Fibroblast of pulmonary artery (primary cell): Measurements from ENCODE around the gene SLC37A2.
"Not testable (repeated sequence)": the region's sequence is repeated elsewhere in the genome, so short reads cannot be mapped to it uniquely, and the experiment has no call there.

Source experiments
- DNase-seq: peaks from one replicate; pipeline ENCODE4 v3.0.0-alpha.2; 2010; ENCODE audit warnings: low read depth
- H3K4me3 ChIP-seq: replicated peaks from 2 replicates; pipeline ENCODE4 v1.5.1; 2011; ENCODE audit warnings: low read depth, mild to moderate bottlenecking, control low read depth, low read length, moderate library complexity
- TF ChIP-seq, protein P1 (sequence below): IDR thresholded peaks from 2 replicates; pipeline ENCODE4 v1.5.1; 2011; ENCODE audit warnings: mild to moderate bottlenecking, control low read depth, low read length, inconsistent platforms; ENCODE audit errors: missing control alignments

SLC37A2 gene

DNA sequence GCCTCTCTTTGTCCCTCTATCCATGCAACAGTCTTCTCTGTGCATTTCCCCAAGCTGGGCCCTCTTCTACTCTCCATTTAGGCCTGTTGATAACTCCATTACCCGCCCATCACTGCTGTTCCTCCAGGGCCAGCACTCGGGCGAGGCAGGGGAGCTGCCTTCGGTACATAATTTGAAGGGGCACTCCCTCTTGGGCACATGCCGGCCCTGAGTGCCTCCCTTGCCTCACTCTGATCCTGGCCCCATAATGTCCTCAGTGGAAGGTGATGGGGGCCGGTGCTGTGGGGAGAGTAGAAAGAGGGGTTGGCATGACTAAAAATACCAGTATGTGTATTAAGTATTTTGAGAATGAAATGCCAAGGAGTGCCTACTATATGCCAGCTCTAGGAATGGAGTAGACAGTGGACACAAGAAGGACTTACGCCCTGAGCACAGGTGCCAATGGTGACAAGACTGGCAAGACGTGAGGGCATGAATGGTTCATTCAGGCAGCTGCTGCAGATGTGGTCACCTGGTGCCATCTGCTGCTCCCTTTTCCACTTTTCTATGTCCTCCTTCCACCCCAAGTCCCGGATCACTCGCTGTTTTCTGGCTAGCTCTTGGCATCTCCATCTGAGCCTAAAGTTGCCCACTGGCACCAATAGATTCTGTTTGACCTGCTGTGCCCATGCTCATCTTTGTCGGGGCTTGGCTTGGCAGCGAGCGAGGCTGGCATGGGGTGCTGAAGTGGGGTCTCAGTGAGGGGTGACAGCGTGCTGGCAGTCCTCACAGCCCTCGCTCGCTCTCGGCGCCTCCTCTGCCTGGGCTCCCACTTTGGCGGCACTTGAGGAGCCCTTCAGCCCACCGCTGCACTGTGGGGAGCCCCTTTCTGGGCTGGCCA lies 25.7 kb downstream of the SLC37A2 start:
- TF ChIP-seq, protein P1, sequence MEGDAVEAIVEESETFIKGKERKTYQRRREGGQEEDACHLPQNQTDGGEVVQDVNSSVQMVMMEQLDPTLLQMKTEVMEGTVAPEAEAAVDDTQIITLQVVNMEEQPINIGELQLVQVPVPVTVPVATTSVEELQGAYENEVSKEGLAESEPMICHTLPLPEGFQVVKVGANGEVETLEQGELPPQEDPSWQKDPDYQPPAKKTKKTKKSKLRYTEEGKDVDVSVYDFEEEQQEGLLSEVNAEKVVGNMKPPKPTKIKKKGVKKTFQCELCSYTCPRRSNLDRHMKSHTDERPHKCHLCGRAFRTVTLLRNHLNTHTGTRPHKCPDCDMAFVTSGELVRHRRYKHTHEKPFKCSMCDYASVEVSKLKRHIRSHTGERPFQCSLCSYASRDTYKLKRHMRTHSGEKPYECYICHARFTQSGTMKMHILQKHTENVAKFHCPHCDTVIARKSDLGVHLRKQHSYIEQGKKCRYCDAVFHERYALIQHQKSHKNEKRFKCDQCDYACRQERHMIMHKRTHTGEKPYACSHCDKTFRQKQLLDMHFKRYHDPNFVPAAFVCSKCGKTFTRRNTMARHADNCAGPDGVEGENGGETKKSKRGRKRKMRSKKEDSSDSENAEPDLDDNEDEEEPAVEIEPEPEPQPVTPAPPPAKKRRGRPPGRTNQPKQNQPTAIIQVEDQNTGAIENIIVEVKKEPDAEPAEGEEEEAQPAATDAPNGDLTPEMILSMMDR = no peak
- DNase-seq = no peak

DNA sequence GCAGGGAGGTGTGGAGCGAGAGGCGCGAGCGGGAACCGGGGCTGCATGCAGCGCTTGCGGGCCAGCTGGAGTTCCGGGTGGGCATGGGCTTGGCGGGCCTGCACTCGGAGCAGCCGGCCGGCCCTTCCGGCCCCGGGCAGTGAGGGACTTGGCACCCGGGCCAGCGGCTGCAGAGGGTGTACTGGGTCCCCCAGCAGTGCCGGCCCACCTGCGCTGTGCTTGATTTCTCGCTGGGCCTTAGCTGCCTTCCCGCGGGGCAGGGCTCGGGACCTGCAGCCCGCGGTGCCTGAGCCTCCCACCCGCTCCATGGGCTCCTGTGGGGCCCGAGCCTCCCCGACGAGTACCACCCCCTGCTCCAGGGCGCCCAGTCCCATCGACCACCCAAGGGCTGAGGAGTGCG lies 26.4 kb downstream of the SLC37A2 start:
- H3K4me3 ChIP-seq, DNase-seq: not testable (repeated sequence)

More for the DNA sequence above, 25.7 kb downstream of the SLC37A2 start:
- H3K4me3 ChIP-seq = no peak overlapping the region

DNA sequence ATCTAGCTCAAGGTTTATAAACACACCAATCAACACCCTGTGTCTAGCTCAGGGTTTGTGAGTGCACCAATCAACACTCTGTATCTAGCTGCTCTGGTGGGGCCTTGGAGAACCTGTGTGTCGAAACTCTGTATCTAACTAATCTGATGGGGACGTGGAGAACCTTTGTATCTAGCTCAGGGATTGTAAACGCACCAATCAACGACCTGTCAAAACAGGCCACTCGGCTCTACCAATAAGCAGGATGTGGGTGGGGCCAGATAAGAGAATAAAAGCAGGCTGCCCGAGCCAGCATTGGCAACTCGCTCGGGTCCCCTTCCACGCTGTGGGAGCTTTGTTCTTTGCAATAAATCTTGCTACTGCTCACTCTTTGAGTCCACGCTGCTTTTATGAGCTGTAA lies 27.0 kb downstream of the SLC37A2 start:
- not testable (repeated sequence) for H3K4me3 ChIP-seq, DNase-seq

DNA sequence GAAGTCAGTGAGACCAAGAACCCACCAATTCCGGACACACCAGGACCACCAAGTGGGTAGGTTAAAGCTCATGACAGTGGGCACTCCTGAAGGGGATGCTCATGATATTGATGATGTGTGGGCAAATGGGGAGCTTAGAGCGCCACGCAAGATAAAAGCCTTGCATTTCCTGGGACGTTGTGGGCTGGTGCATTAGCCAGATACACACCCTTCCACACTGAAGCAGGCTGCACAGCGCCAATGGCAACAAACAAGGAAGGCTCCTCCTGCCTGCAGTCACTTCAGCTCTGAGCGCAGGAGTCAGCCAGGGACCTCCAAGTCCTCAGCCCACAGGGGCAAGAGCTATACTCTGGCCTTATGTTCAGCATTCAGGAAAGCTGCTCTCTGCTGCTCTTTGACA lies 27.7 kb downstream of the SLC37A2 start:
- H3K4me3 ChIP-seq = no peak overlapping the region
- no peak for DNase-seq
- TF ChIP-seq, protein P1 = no peak

DNA sequence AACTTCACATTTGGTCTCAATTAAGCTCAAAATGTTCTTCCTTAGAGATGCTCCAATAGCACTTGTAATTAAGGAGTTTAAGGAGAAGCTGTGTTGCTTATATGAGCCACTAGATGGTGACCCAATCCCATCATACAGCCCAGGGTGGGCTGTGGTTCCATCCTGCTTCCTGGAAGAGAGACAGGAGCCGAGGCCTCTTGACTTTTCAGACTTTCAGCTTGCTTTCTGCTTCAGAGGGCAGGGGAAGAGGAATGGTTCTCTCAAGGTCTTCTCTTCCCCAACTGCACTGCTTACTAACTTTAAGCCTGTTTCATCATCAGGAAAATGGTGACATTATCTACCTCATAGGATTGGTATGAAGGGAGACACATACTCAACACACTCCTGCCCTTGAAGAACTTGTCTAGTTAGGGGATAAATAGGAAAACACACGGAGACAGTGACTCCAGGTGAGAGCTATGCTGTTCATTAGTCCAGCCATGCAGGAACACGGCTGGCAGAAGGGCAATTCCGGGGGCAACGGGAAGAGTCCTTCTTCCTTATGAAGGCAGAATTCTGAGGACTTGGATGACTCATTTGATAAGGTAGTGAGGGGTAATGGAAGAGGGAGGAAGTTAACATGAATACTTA lies 28.3 kb downstream of the SLC37A2 start:
- DNase-seq = peak; percentile 85

DNA sequence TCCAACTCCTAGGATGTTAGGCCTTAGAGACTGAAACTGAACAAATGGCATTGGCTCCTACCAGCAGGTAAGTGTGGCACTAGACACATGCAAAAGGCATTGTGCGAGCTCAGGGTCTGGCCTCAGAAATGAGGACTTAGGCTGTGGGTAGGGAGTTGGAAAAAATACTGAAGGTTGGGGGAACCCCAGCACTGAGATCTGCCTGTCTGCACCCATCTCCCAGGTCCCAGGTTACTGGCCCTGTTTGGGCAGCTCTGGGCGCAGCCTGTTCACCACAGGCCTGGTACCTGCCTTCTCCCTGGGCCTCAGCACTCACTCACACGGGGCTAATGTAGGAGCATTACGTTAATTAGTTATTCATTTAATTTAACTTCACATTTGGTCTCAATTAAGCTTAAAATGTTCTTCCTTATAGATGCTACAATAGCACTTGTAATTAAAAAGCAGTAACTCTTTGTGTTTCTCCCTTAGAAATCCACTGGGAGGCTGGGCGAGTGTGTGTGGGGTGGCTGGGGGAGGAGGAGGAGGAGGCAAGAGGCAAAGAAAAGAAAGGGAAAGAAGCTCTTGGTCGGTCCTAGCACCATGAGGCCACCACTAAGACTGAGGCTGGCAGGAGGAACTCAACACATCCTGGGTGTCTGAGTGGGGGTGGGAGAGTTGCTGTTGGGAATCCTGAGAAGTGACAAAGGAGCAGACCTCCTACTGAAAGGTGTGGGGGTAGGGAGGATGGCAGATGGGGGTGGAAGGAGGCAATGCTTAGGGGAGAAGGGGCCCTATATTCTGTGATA lies 29.0 kb downstream of the SLC37A2 start:
- DNase-seq = no peak
- H3K4me3 ChIP-seq = no peak overlapping the region
- TF ChIP-seq, protein P1 = no peak

More for the DNA sequence above, 28.3 kb downstream of the SLC37A2 start:
- TF ChIP-seq, protein P1 = peak; percentile 72
- H3K4me3 ChIP-seq = no peak overlapping the region

DNA sequence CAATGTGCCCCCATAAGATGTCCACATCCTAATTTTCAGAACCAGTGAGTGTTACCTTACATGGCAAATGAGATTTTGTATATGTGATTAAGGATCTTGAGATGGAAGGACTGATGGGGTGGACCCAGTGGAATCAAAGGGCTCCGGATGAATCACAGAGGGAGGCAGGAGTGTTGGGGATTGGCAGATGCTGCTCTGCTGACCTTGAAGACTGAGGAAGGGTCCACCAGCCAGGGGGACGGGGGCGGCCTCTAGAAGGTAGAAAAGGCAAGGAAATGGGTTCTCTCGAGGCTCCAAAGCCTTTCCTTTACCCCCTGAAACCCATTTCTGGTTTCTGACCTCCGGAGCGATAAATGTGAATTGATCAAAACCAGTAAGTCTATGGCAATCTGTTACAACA lies 29.6 kb downstream of the SLC37A2 start:
- TF ChIP-seq, protein P1 = no peak
- DNase-seq = no peak
- no peak overlapping the region for H3K4me3 ChIP-seq
